HepG2 (cell line): Measurements from ENCODE around the gene PRKCSH. TPM values are rescaled to one million over a fixed set of nuclear protein-coding genes. Genes with fewer than 3 reads are reported as not detected.

Source experiments
- BHLHE40 ChIP-seq: IDR thresholded peaks from 2 replicates; pipeline ENCODE4 v1.6.1; 2011; ENCODE audit warnings: low read length, improper control_type of control experiment
- BRCA1 ChIP-seq: sonication (generic); formaldehyde crosslinking; IDR thresholded peaks from 2 replicates; pipeline ENCODE4 v1.4.0; 2020; ENCODE audit warnings: missing genetic modification reagents
- KLF16 ChIP-seq, 2 experiments: sonication (generic) in 1 of 2; formaldehyde crosslinking in 1 of 2; IDR thresholded peaks; 2 replicates each; pipeline versions ENCODE4 v1.6.1 to v1.8.0; 2016 to 2023; ENCODE audit warnings: missing genetic modification reagents in 2 of 2, missing compliant biosample characterization in 1 of 2
- MIXL1 ChIP-seq: IDR thresholded peaks from 2 replicates; pipeline ENCODE4 v1.6.1; 2016
- PHF8 ChIP-seq: sonication (generic); formaldehyde crosslinking; IDR thresholded peaks from 2 replicates; pipeline ENCODE4 v1.5.0; 2020; ENCODE audit warnings: missing genetic modification reagents
- ZNF235 ChIP-seq: sonication (generic); formaldehyde crosslinking; IDR thresholded peaks from 2 replicates; pipeline ENCODE4 v1.8.1; 2023; ENCODE audit warnings: mild to moderate bottlenecking, missing genetic modification reagents, borderline replicate concordance
- ZNF337 ChIP-seq: sonication (generic); formaldehyde crosslinking; IDR thresholded peaks from 2 replicates; pipeline ENCODE4 v1.5.1; 2020; ENCODE audit warnings: missing genetic modification reagents, low read depth, mild to moderate bottlenecking, borderline replicate concordance
- ZNF343 ChIP-seq: sonication (generic); formaldehyde crosslinking; IDR thresholded peaks from 2 replicates; pipeline ENCODE4 v1.4.0; 2020; ENCODE audit warnings: mild to moderate bottlenecking, missing genetic modification reagents
- polyA plus RNA-seq, 8 experiments: library from polyadenylated mRNA; depleted of rRNA in 3 of 8; stranded (reverse) in 7 of 8; unstranded in 1 of 8; fragments of >200 nt; fragmentation: Illumina TruSeq in 4 of 8; extraction: Trizol in 4 of 8; gene quantifications; 2 replicates each; pipeline versions ENCODE4 v1.2.1 to v1.2.3, GENCODE V29; 2011 to 2016; ENCODE audit warnings: low read depth in 4 of 8, missing spikeins in 1 of 8, mixed read lengths in 1 of 8; ENCODE audit not compliant: insufficient read depth in 1 of 8
- total RNA-seq, 5 experiments: library from RNA; depleted of rRNA; stranded (reverse); fragments of >200 nt; fragmentation: Illumina TruSeq; extraction: Trizol; gene quantifications; 2 replicates each; pipeline ENCODE4 v1.2.3, GENCODE V29; 2016; ENCODE audit warnings: low read depth in 1 of 5
- TF ChIP-seq, protein P1 (sequence below): sonication (generic); formaldehyde crosslinking; conservative IDR thresholded peaks from 2 replicates; pipeline ENCODE4 v1.8.0; 2022; ENCODE audit warnings: mild to moderate bottlenecking, moderate library complexity, missing genetic modification reagents
- TF ChIP-seq, protein P2 (sequence below): sonication (generic); formaldehyde crosslinking; IDR thresholded peaks from 2 replicates; pipeline ENCODE4 v1.4.0; 2020; ENCODE audit warnings: missing genetic modification reagents, borderline replicate concordance
- TF ChIP-seq, protein P3 (sequence below): sonication (generic); formaldehyde crosslinking; IDR thresholded peaks from 2 replicates; pipeline ENCODE4 v1.4.0; 2020; ENCODE audit warnings: missing genetic modification reagents, low read depth, mild to moderate bottlenecking, borderline replicate concordance
- TF ChIP-seq, protein P4 (sequence below): sonication (generic); formaldehyde crosslinking; IDR thresholded peaks from 2 replicates; pipeline ENCODE4 v1.8.0; 2022; ENCODE audit warnings: low read depth, missing genetic modification reagents

Gene PRKCSH
- total and polyA plus RNA-seq, 2 of the 13 experiments (the other 11 are each of a cell fraction or from before 2014, with no cell fraction given) = 85.1 to 125 TPM

DNA sequence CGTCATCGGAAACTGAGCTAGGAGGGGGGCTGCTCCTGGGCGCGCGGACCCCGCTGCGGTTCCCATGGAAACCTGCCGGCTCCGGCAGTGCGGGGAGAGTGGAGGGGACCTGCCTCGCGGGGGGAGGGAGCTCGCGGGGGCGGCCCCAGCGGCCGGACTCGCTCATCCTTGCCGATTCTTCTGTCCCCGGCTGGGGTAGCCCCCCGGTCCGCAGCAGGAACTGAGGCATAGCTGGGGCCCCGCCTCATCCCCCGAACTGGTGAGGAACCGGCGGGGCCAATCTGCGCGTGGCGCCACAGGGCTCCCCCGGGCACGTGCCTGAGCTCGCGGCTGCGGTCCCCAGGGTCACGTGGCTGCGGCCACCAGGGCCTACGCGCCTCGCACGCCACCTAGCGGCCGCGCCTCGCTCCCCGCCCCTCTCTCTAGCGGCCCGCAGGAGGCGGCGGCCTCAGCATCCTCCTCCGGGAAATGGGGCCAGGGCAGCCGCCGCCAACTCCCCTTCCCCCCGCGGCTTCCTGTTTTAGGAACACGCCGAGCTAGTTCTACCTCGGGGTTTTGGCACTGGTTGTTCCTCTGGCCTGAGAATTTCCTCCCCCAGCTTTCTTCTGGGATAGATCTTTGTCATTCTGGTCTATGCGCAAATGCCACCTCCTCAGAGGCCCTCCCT lies 47.1 kb downstream of the PRKCSH start (continued):
- peak; percentile 74 to 87; a peak in 2 of 4 replicates for TF ChIP-seq KLF16 (CRISPR knock-in tag; IDR thresholded peaks at IDR 0.05)
- 0 out of 2 replicates have a peak, but pooled peaks have one; percentile 33 for TF ChIP-seq PHF8 (CRISPR knock-in tag)
- no peak for TF ChIP-seq ZNF337 (CRISPR knock-in tag)
- TF ChIP-seq, protein P1, sequence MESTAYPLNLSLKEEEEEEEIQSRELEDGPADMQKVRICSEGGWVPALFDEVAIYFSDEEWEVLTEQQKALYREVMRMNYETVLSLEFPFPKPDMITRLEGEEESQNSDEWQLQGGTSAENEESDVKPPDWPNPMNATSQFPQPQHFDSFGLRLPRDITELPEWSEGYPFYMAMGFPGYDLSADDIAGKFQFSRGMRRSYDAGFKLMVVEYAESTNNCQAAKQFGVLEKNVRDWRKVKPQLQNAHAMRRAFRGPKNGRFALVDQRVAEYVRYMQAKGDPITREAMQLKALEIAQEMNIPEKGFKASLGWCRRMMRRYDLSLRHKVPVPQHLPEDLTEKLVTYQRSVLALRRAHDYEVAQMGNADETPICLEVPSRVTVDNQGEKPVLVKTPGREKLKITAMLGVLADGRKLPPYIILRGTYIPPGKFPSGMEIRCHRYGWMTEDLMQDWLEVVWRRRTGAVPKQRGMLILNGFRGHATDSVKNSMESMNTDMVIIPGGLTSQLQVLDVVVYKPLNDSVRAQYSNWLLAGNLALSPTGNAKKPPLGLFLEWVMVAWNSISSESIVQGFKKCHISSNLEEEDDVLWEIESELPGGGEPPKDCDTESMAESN (CRISPR knock-in tag) = peak; percentile 91
- peak; percentile 70; the same call in 1 of the 2 replicates for TF ChIP-seq ZNF235 (CRISPR knock-in tag)
- TF ChIP-seq, protein P2, sequence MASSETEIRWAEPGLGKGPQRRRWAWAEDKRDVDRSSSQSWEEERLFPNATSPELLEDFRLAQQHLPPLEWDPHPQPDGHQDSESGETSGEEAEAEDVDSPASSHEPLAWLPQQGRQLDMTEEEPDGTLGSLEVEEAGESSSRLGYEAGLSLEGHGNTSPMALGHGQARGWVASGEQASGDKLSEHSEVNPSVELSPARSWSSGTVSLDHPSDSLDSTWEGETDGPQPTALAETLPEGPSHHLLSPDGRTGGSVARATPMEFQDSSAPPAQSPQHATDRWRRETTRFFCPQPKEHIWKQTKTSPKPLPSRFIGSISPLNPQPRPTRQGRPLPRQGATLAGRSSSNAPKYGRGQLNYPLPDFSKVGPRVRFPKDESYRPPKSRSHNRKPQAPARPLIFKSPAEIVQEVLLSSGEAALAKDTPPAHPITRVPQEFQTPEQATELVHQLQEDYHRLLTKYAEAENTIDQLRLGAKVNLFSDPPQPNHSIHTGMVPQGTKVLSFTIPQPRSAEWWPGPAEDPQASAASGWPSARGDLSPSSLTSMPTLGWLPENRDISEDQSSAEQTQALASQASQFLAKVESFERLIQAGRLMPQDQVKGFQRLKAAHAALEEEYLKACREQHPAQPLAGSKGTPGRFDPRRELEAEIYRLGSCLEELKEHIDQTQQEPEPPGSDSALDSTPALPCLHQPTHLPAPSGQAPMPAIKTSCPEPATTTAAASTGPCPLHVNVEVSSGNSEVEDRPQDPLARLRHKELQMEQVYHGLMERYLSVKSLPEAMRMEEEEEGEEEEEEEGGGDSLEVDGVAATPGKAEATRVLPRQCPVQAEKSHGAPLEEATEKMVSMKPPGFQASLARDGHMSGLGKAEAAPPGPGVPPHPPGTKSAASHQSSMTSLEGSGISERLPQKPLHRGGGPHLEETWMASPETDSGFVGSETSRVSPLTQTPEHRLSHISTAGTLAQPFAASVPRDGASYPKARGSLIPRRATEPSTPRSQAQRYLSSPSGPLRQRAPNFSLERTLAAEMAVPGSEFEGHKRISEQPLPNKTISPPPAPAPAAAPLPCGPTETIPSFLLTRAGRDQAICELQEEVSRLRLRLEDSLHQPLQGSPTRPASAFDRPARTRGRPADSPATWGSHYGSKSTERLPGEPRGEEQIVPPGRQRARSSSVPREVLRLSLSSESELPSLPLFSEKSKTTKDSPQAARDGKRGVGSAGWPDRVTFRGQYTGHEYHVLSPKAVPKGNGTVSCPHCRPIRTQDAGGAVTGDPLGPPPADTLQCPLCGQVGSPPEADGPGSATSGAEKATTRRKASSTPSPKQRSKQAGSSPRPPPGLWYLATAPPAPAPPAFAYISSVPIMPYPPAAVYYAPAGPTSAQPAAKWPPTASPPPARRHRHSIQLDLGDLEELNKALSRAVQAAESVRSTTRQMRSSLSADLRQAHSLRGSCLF (CRISPR knock-in tag) = peak; percentile 59; the same call in 1 of the 2 replicates
- TF ChIP-seq MIXL1 = no peak
- peak; percentile 98 for TF ChIP-seq BHLHE40
- peak; percentile 76; the same call in 1 of the 2 replicates for TF ChIP-seq BRCA1
- TF ChIP-seq ZNF343 (CRISPR knock-in tag) = peak; percentile 43; the same call in 1 of the 2 replicates
- TF ChIP-seq, protein P3, sequence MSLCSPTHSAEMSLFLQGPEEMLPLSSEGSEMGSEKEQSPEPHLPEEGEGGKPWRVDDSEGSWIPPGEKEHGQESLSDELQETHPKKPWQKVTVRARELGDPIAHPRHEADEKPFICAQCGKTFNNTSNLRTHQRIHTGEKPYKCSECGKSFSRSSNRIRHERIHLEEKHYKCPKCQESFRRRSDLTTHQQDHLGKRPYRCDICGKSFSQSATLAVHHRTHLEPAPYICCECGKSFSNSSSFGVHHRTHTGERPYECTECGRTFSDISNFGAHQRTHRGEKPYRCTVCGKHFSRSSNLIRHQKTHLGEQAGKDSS (CRISPR knock-in tag) = no peak
- TF ChIP-seq, protein P4, sequence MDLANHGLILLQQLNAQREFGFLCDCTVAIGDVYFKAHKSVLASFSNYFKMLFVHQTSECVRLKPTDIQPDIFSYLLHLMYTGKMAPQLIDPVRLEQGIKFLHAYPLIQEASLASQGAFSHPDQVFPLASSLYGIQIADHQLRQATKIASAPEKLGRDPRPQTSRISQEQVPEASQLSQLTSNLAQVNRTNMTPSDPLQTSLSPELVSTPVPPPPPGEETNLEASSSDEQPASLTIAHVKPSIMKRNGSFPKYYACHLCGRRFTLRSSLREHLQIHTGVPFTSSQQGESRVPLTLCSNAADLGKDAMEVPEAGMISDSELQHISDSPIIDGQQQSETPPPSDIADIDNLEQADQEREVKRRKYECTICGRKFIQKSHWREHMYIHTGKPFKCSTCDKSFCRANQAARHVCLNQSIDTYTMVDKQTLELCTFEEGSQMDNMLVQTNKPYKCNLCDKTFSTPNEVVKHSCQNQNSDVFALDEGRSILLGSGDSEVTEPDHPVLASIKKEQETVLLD (CRISPR knock-in tag) = no peak
